ENCODE measurements around the gene MAPKAPK5.

The MAPKAPK5 gene

GRCh38 chr12:111846016-111846415 is 4.0 kb downstream of the MAPKAPK5 start:
- H3K27ac Mint-ChIP-seq: no peak overlapping the region
- H3K27me3 Mint-ChIP-seq: no peaks in the 10 kb centered on the region
- no peak overlapping the region for H3K4me3 Mint-ChIP-seq
- no peaks in the 10 kb centered on the region for H3K9me3 Mint-ChIP-seq
- H3K36me3 Mint-ChIP-seq: peaks cover 15% of the 10 kb centered on the region
- peaks cover 53% of the 10 kb centered on the region for H3K4me1 Mint-ChIP-seq

DNA sequence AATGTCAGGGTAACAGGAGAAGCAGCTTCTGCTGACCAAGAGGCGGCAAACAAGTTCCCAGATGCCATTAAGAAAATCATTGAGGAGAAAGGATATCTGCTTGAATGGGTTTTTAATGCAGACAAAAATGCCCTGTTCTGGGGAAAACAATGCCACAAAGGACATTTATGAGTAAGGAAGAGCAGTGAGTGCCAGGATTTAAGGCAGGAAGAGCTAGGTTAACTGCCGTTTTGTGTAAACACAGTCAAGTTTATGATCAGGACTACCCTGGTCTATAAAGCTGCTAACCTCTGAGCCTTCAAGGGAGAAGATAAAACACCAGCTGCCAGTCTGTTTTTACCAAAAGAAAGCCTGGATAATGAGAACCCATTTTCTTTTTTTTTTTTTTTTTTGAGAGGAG is 8.5 kb downstream of the MAPKAPK5 start:
- Mint-ChIP-seq H3K27ac (no peak overlapping the region), H3K4me1 (peaks cover 54% of the 10 kb centered on the region), H3K4me3 (no peak overlapping the region), H3K27me3 (no peaks in the 10 kb centered on the region), H3K9me3 (no peaks in the 10 kb centered on the region), H3K36me3 (peaks cover 18% of the 10 kb centered on the region)

GRCh38 chr12:111858186-111858585 is 16.2 kb downstream of the MAPKAPK5 start:
- no peaks in the 10 kb centered on the region for H3K27me3 Mint-ChIP-seq
- no peak overlapping the region for H3K27ac Mint-ChIP-seq
- peaks cover 11% of the 10 kb centered on the region for H3K36me3 Mint-ChIP-seq
- peaks cover 55% of the 10 kb centered on the region for H3K4me1 Mint-ChIP-seq
- H3K9me3 Mint-ChIP-seq: no peaks in the 10 kb centered on the region
- H3K4me3 Mint-ChIP-seq: no peak overlapping the region

DNA sequence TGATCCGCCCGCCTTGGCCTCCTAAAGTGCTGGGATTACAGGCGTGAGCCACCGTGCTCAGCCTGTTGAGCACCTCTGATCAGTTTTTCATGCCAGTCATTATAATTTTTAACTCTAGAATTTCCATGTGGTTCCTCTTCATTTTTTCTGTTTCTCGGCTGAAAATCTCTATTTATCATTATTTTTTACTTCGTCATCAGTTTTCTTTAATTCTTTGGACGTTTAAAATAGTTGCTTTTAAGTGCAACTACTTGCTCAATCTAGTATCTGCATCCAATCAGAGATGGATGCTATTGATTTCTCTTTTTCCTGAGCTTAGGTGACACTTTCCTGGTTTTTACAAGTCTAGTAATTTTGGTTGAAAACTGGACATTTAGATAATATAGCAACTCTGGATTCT is 16.8 kb downstream of the MAPKAPK5 start:
- Mint-ChIP-seq H3K27me3 (no peaks in the 10 kb centered on the region), H3K27ac (no peak overlapping the region), H3K9me3 (no peaks in the 10 kb centered on the region), H3K4me3 (no peak overlapping the region), H3K4me1 (peaks cover 55% of the 10 kb centered on the region), H3K36me3 (peaks cover 11% of the 10 kb centered on the region)

DNA sequence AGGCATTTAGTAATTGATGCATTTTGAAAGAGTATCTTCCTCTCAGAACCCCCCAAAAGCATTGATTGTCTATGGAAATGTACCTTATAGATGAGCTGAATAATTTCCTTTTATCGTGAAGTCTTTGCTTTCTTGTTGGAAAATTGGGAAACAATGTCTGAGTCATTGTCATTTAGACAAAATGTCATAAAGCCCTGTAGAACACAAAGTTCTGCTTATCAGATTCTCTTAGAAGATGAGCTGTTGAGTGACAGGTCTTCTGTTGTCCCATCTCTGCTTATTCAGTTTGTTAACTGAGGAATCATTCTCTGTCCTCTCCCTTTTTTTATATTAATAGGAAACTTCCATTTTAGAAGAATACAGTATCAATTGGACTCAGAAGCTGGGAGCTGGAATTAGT is 22.9 kb downstream of the MAPKAPK5 start:
- Mint-ChIP-seq H3K9me3 (no peaks in the 10 kb centered on the region), H3K27ac (no peak overlapping the region), H3K36me3 (peaks cover 4% of the 10 kb centered on the region), H3K4me3 (no peak overlapping the region), H3K27me3 (no peaks in the 10 kb centered on the region), H3K4me1 (peaks cover 20% of the 10 kb centered on the region)

DNA sequence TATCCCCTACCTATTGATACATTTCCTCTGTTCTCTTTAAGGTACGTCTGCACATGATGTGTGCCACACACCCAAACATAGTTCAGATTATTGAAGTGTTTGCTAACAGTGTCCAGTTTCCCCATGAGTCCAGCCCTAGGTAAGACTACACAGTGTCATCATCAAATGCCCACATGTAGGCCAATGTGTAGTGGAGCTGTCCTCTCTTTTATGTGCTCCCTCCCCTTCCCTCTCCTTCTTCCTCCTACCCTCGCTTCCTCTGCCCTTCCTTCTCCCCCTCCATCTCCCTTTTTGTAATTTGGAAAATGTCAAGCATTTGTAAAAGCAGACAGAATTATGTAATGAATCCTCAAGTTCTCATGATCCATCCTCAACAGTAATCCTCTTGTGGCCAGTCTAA is 25.5 kb downstream of the MAPKAPK5 start:
- Mint-ChIP-seq H3K4me3 (no peak overlapping the region), H3K36me3 (peaks cover 22% of the 10 kb centered on the region), H3K27ac (peak overlapping the region; percentile 61), H3K4me1 (peaks cover 11% of the 10 kb centered on the region), H3K27me3 (no peaks in the 10 kb centered on the region), H3K9me3 (no peaks in the 10 kb centered on the region)

DNA sequence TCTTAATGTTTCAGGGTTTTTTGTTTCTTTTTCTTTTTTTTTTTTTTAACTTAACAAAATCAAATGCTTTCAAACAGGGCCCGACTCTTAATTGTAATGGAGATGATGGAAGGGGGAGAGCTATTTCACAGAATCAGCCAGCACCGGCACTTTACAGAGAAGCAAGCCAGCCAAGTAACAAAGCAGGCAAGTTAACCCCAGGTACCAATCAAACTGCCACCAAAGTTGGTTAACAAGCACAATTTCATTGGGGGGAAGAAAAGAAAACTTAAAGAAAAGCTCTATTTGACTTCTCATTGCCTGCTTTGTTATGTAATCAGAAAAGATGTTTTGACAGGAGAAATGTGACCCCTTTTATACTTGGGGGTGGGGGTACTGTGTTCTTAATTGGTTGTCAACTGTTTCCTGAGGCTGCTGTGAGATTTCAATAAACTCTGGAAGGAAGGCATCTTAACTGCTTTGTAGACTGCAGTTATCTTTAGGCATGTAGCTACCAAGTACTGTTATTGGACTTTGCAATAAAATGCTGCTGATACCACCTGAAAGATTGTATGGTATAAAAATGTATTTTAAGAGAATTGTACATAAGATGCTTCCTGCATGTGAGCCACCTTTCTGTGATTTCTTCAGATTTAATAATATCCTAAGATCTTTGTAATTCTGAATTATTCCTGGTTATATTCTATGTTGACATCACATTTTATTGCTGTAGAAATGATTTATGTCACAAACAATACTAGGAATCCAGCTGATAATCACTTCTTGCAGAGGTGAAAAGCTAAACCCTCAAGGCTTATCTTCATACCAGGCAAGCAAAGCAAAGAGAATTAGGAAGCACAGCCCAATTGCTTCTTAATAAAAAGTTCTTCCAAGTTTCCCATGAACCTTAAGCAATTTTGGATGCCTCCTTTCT is 26.9 kb downstream of the MAPKAPK5 start:
- no peaks in the 10 kb centered on the region for H3K9me3 Mint-ChIP-seq
- no peak overlapping the region for H3K4me3 Mint-ChIP-seq
- peaks cover 5% of the 10 kb centered on the region for H3K4me1 Mint-ChIP-seq
- peaks cover 30% of the 10 kb centered on the region for H3K36me3 Mint-ChIP-seq
- no peak overlapping the region for H3K27ac Mint-ChIP-seq
- no peaks in the 10 kb centered on the region for H3K27me3 Mint-ChIP-seq

- Mint-ChIP-seq H3K9me3 (no peaks in the 10 kb centered on the region), H3K36me3 (peaks cover 30% of the 10 kb centered on the region), H3K27ac (no peak overlapping the region), H3K4me3 (no peak overlapping the region), H3K27me3 (no peaks in the 10 kb centered on the region), H3K4me1 (peaks cover 5% of the 10 kb centered on the region)
These were observed 27.6 kb downstream of the MAPKAPK5 start for GRCh38 chr12:111869671-111870070.

DNA sequence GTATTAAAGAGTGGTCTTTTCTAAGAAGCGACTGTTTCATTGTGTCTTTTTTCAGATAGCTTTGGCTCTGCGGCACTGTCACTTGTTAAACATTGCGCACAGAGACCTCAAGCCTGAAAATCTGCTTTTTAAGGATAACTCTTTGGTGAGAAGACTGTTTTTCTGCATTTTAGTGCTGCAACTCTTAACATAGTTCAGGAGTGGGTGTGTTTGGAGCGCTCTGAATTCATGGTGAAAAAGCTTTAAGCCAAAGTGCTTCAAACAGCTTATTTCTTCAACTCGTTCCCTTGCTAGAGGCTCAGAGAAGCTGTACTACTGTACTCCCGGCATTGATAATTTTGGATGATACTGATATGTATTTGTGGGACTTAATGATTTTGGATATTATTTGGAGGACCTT is 28.2 kb downstream of the MAPKAPK5 start:
- Mint-ChIP-seq H3K4me3 (no peak overlapping the region), H3K36me3 (peaks cover 30% of the 10 kb centered on the region), H3K4me1 (no peaks in the 10 kb centered on the region), H3K9me3 (no peaks in the 10 kb centered on the region), H3K27me3 (no peaks in the 10 kb centered on the region), H3K27ac (no peak overlapping the region)

DNA sequence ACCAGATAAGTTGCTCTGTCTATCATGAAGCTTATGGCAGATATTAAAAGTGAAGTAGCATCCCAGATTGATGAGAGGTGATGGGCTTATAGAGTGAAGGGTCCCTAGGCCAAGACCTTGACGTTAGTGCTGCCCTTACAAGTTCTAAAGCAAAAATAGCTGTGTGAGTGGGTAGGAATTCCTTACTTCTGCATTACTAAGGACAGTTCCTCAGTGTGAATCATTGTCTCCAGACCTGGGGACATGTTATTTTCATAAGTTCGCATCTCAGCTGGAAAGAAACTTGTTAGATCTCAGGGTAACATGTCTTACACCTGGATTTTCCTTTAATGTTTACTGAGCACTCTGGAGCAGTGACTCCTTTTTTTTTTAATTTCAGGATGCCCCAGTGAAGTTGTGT is 28.7 kb downstream of the MAPKAPK5 start:
- Mint-ChIP-seq H3K9me3 (no peaks in the 10 kb centered on the region), H3K27me3 (no peaks in the 10 kb centered on the region), H3K27ac (no peak overlapping the region), H3K36me3 (peaks cover 30% of the 10 kb centered on the region), H3K4me3 (no peak overlapping the region), H3K4me1 (no peaks in the 10 kb centered on the region)

GRCh38 chr12:111873113-111873512 is 31.1 kb downstream of the MAPKAPK5 start:
- Mint-ChIP-seq H3K36me3 (peaks cover 34% of the 10 kb centered on the region), H3K4me1 (no peaks in the 10 kb centered on the region), H3K9me3 (no peaks in the 10 kb centered on the region), H3K27me3 (no peaks in the 10 kb centered on the region), H3K27ac (no peak overlapping the region), H3K4me3 (no peak overlapping the region)

DNA sequence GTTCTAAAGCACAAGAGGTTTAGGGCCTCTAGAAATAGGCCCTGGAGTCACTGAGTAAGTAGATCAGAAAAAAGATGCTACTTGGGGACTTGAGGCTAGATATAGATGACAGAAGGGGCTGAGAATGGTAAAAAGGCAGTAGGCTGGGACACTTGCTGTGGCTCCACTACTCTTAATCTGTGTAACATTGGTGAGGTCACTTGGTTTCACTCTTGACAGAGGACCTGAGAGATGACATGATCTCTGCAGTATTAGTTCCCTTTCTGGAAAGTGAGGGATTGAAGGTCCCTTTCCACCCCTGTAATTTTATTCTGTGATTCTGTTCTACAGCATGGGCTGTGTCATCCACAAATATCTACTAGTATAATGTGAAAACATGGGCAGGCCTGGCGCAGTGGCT is 39.7 kb downstream of the MAPKAPK5 start:
- no peaks in the 10 kb centered on the region for H3K27me3 Mint-ChIP-seq
- peaks cover 4% of the 10 kb centered on the region for H3K4me1 Mint-ChIP-seq
- H3K9me3 Mint-ChIP-seq: no peaks in the 10 kb centered on the region
- no peak overlapping the region for H3K4me3 Mint-ChIP-seq
- H3K27ac Mint-ChIP-seq: no peak overlapping the region
- H3K36me3 Mint-ChIP-seq: peaks cover 21% of the 10 kb centered on the region

DNA sequence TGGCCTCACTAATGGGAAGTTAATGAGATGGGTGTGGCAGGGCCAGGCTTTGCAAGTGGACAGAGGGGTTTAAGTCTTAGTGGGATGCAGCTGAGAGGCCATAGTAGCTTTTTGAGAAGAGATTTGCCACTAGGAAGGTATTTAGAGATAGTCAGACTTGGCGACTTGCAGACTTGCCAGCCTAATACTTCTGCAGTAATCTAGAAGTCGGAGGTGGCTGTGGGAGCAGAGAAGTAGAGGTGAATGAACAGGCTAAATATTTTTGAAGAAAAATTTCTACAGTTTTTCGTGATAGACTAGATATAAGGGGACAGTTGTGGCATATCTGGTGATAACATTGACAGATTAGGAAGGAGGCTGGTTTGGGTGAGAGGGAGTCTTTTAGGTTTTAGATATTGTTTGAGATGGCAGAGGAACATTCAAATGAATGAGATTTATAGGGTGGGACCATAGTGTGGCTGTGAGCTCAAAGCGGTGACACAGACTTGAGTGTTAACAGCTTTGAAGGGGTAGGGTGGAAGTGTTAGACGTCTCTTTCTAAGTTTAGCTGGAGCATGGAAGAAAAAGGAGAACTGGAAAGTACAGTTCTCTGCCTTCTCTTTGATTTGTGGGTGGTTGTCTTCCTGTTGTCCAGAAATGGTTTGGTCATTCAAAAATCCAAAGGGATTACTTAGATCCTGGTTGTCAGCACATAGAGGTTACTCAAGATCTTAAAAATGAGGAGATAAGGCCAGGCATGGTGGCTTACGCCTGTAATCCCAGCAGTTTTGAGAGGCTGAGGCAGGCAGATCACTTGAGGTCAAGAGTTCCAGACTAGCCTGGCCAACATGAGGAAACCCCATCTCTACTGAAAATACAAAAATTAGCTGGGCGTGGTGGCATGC is 44.9 kb downstream of the MAPKAPK5 start:
- Mint-ChIP-seq H3K27me3 (no peaks in the 10 kb centered on the region), H3K4me3 (no peak overlapping the region), H3K36me3 (peaks cover 26% of the 10 kb centered on the region), H3K9me3 (no peaks in the 10 kb centered on the region), H3K27ac (peak overlapping the region; percentile 38), H3K4me1 (no peaks in the 10 kb centered on the region)

GRCh38 chr12:111887926-111888745 is 46.1 kb downstream of the MAPKAPK5 start:
- Mint-ChIP-seq H3K27ac (no peak overlapping the region), H3K4me1 (no peaks in the 10 kb centered on the region), H3K4me3 (no peak overlapping the region), H3K36me3 (peaks cover 28% of the 10 kb centered on the region), H3K27me3 (no peaks in the 10 kb centered on the region), H3K9me3 (no peaks in the 10 kb centered on the region)

- Mint-ChIP-seq H3K36me3 (peaks cover 19% of the 10 kb centered on the region), H3K27ac (no peak overlapping the region), H3K4me3 (no peak overlapping the region), H3K4me1 (no peaks in the 10 kb centered on the region), H3K9me3 (no peaks in the 10 kb centered on the region), H3K27me3 (no peaks in the 10 kb centered on the region)
These were observed 51.3 kb downstream of the MAPKAPK5 start for GRCh38 chr12:111893287-111893686.

Measured in activated naive CD4-positive, alpha-beta T cell treated with anti-CD3 and anti-CD28 coated beads, Interleukin-2, amount 50 U/mL, for 24 hours (primary cell).